ENCODE data around the gene KIF1C.
A peak's percentile ranks its signal among the peaks of the same experiment; 100 is the strongest.

KIF1C gene

GRCh38 chr17:4972752-4973151 is 25.0 kb upstream of the KIF1C start:
- Histone ChIP-seq H3K4me1 (ENCODE audit: control insufficient read depth, insufficient read depth, low read length) (peaks cover 15% of the 10 kb centered on the region), H3K4me3 (ENCODE audit: low read length) (no peak overlapping the region), H3K9ac (ENCODE audit: low read length) (no peak overlapping the region), H3K27ac (ENCODE audit: low read depth, low read length) (no peak overlapping the region), H3K27me3 (ENCODE audit: control insufficient read depth, insufficient read depth, low read length) (no peaks in the 10 kb centered on the region), H3K36me3 (ENCODE audit: control insufficient read depth, insufficient read depth, low read length) (peaks cover 30% of the 10 kb centered on the region)

- Histone ChIP-seq H3K9ac (ENCODE audit: low read length) (no peak overlapping the region), H3K36me3 (ENCODE audit: control insufficient read depth, insufficient read depth, low read length) (peaks cover 35% of the 10 kb centered on the region), H3K27me3 (ENCODE audit: control insufficient read depth, insufficient read depth, low read length) (no peaks in the 10 kb centered on the region), H3K4me3 (ENCODE audit: low read length) (no peak overlapping the region), H3K27ac (ENCODE audit: low read depth, low read length) (no peak overlapping the region), H3K4me1 (ENCODE audit: control insufficient read depth, insufficient read depth, low read length) (peaks cover 14% of the 10 kb centered on the region)
Observed at GRCh38 chr17:4973256-4974114, 24.3 kb upstream of the KIF1C start.

GRCh38 chr17:4974115-4974670 is 23.6 kb upstream of the KIF1C start:
- no peak overlapping the region for H3K9ac ChIP-seq (ENCODE audit: low read length)
- H3K4me3 ChIP-seq (ENCODE audit: low read length) = no peak overlapping the region
- H3K27ac ChIP-seq (ENCODE audit: low read depth, low read length) = no peak overlapping the region
- no peaks in the 10 kb centered on the region for H3K27me3 ChIP-seq (ENCODE audit: control insufficient read depth, insufficient read depth, low read length)
- peaks cover 8% of the 10 kb centered on the region for H3K4me1 ChIP-seq (ENCODE audit: control insufficient read depth, insufficient read depth, low read length)
- H3K36me3 ChIP-seq (ENCODE audit: control insufficient read depth, insufficient read depth, low read length) = peaks cover 36% of the 10 kb centered on the region

DNA sequence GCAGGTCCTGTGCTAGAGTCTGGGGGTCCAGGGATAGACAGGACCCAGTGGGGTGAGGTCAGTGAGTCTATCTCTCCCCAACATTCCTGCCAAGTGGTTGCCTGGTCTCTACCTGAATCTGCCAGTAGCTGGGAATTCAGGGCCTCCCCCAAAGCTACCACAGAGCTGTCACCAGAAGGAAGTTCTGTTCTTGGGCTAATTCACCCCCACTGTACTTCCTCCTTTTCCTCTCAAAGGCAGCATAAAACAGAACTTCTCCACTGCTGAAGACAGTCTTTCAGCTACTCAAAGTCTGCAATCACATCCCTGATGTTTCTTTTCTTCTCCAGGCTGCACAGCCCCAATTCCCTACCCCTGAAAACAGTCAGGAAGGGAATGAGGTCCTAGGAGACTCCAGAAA is 19.0 kb upstream of the KIF1C start:
- H3K4me1 ChIP-seq (ENCODE audit: control insufficient read depth, insufficient read depth, low read length) = no peaks in the 10 kb centered on the region
- no peak overlapping the region for H3K27ac ChIP-seq (ENCODE audit: low read depth, low read length)
- peaks cover 29% of the 10 kb centered on the region for H3K36me3 ChIP-seq (ENCODE audit: control insufficient read depth, insufficient read depth, low read length)

GRCh38 chr17:4980644-4981216 is 17.0 kb upstream of the KIF1C start:
- Histone ChIP-seq H3K36me3 (ENCODE audit: control insufficient read depth, insufficient read depth, low read length) (peaks cover 24% of the 10 kb centered on the region), H3K9ac (ENCODE audit: low read length) (no peak overlapping the region), H3K4me3 (ENCODE audit: low read length) (no peak overlapping the region), H3K27ac (ENCODE audit: low read depth, low read length) (no peak overlapping the region), H3K4me1 (ENCODE audit: control insufficient read depth, insufficient read depth, low read length) (no peaks in the 10 kb centered on the region), H3K27me3 (ENCODE audit: control insufficient read depth, insufficient read depth, low read length) (no peaks in the 10 kb centered on the region)

More for the DNA sequence above, 19.0 kb upstream of the KIF1C start:
- Histone ChIP-seq H3K4me3 (ENCODE audit: low read length) (no peak overlapping the region), H3K9ac (ENCODE audit: low read length) (no peak overlapping the region), H3K27me3 (ENCODE audit: control insufficient read depth, insufficient read depth, low read length) (no peaks in the 10 kb centered on the region)

GRCh38 chr17:4982305-4982704 is 15.4 kb upstream of the KIF1C start:
- H3K4me3 ChIP-seq (ENCODE audit: low read length) = no peak overlapping the region
- H3K4me1 ChIP-seq (ENCODE audit: control insufficient read depth, insufficient read depth, low read length) = no peaks in the 10 kb centered on the region
- H3K27ac ChIP-seq (ENCODE audit: low read depth, low read length) = no peak overlapping the region
- H3K36me3 ChIP-seq (ENCODE audit: control insufficient read depth, insufficient read depth, low read length) = peaks cover 18% of the 10 kb centered on the region
- H3K9ac ChIP-seq (ENCODE audit: low read length) = no peak overlapping the region
- no peaks in the 10 kb centered on the region for H3K27me3 ChIP-seq (ENCODE audit: control insufficient read depth, insufficient read depth, low read length)

GRCh38 chr17:4986403-4986802 is 11.3 kb upstream of the KIF1C start:
- peak overlapping the region; percentile 94 for H3K4me3 ChIP-seq (ENCODE audit: low read length)
- H3K36me3 ChIP-seq (ENCODE audit: control insufficient read depth, insufficient read depth, low read length) = peaks cover 5% of the 10 kb centered on the region
- H3K9ac ChIP-seq (ENCODE audit: low read length) = peak overlapping the region; percentile 97
- H3K4me1 ChIP-seq (ENCODE audit: control insufficient read depth, insufficient read depth, low read length) = peaks cover 7% of the 10 kb centered on the region
- no peaks in the 10 kb centered on the region for H3K27me3 ChIP-seq (ENCODE audit: control insufficient read depth, insufficient read depth, low read length)
- peak overlapping the region; percentile 89 for H3K27ac ChIP-seq (ENCODE audit: low read depth, low read length)

DNA sequence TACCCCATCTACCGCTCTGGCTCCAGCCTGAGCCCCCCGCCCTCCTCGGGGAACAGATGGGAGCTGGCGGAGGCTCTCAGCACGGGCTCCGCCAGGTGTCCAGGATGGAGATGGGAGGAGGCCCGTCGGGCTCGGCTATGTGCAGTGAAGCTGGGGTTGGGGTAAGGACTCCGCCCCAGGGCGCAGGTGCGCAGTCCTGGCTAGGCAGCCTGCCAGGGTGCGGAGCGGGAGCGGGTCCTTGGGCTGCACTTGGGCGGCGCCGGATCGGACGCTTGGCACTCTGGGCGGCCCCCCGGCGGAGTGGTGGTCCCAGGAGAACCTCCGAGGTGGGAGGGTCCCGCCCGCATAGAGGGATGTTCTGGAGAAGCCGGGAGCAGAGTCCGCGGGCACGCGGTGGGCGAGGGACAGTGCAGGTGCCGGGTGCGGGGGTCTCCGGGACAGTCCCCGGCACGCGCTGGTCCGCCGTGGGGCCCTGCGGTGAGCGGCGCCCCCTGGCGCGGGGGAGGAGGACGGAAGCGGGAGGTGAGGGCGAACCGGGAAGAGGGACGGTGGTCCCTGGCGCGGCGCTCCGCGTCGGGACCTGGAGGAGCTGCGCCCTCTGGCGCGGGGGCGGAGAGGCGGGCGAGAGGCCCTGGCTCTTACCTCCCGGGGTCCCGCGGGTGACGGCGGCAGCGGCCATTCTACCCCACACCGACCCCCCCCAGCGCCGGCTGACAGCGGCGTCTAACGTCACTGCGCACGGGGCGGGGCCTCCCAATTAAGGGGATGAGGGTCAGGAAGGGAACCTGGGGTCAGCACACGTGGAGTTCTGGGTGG is 10.6 kb upstream of the KIF1C start, which contains the start of gene CAMTA2:
TSS of gene CAMTA2 (minus strand) at position 725 of the 816 bp plus-strand sequence. CDS start 1,453 bp downstream, outside the sequence.
- Histone ChIP-seq H3K27me3 (ENCODE audit: control insufficient read depth, insufficient read depth, low read length) (no peaks in the 10 kb centered on the region), H3K9ac (ENCODE audit: low read length) (peak within 1 kb of the TSS; percentile 97), H3K36me3 (ENCODE audit: control insufficient read depth, insufficient read depth, low read length) (peaks cover 5% of the 10 kb centered on the region), H3K27ac (ENCODE audit: low read depth, low read length) (peak within 1 kb of the TSS; percentile 89), H3K4me1 (ENCODE audit: control insufficient read depth, insufficient read depth, low read length) (peaks cover 7% of the 10 kb centered on the region), H3K4me3 (ENCODE audit: low read length) (peak within 1 kb of the TSS; percentile 94)

DNA sequence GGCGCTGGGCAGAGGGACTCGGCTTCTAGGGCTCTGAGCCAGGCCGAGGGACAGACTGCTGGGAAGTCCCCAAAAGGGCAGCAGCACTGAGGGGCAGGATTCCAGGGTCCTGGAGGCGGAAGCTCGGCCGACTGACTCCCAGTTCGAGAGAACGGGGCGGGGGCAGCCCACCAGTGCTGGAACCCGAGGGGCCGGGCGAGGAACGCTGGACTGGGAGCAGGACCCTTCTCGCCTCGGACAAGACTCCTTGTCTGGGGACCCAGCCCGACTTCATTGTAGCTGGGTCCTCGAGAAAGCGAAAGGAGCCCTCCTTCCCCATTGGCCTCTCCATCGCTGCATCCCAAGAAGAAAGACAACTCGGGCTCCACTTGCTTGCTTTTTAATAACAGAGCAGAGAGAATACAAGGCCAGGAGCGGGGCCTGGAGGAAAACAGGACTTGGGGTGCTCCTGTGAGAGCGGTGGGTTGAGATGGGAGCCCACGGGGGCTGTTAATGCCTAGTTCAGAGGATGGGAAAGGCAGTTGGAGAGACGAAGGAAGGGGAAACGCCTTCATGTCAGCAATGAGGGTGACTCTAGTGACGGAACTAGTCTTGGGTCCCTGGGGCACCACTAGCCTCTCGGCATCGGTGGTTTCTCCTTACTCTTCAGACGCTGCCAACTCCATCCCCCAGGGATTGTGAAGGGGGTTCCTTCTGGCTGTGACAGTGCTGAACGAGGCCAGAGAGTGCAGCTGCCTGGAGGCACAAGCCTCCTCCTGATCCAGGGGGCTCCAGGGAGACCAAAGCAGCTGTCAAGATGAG is 9.8 kb upstream of the KIF1C start:
- H3K4me3 ChIP-seq (ENCODE audit: low read length) = peak overlapping the region; percentile 94
- H3K36me3 ChIP-seq (ENCODE audit: control insufficient read depth, insufficient read depth, low read length) = no peaks in the 10 kb centered on the region
- peaks cover 7% of the 10 kb centered on the region for H3K4me1 ChIP-seq (ENCODE audit: control insufficient read depth, insufficient read depth, low read length)
- H3K27ac ChIP-seq (ENCODE audit: low read depth, low read length) = peak overlapping the region; percentile 89
- no peaks in the 10 kb centered on the region for H3K27me3 ChIP-seq (ENCODE audit: control insufficient read depth, insufficient read depth, low read length)
- peak overlapping the region; percentile 93 for H3K9ac ChIP-seq (ENCODE audit: low read length)

GRCh38 chr17:4994081-4994595 is 3.6 kb upstream of the KIF1C start:
- Histone ChIP-seq H3K4me3 (ENCODE audit: low read length) (no peak overlapping the region), H3K4me1 (ENCODE audit: control insufficient read depth, insufficient read depth, low read length) (peaks cover 3% of the 10 kb centered on the region), H3K27me3 (ENCODE audit: control insufficient read depth, insufficient read depth, low read length) (no peaks in the 10 kb centered on the region), H3K9ac (ENCODE audit: low read length) (no peak overlapping the region), H3K27ac (ENCODE audit: low read depth, low read length) (no peak overlapping the region), H3K36me3 (ENCODE audit: control insufficient read depth, insufficient read depth, low read length) (no peaks in the 10 kb centered on the region)

DNA sequence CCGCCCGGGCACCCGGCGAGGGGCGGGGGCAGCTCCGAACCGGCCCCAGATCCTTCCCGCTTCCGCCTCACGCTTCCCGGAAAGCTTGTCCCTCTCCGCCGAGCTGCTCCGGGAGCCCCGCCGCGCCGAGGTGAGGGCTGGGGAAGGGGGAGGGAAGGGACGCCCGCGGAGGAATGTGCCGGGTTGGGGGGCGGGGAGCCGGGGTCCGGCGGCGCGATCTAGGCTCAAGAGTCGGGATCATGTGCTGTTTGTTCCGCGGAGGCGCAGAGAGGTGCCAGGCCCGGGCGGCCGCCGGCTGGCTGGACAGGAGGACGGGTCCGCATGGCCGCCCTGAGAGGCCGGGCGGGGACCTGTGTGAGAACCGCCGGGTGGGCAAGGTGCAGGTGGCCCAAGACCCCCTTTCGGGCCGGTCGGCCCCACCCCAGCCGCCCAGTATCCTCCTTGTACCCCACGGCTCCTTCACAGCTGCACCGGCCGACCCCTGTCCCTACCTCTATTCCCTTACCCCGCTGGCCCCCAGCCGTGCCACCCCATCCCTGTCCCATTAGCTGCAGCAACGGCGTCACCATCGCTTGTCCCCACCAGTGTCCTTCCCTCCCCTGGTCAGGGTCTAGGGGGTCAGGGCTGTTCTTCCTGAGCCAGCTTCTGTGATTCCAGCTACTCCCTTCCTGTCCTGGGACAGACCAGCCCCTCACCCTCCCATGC is 429 bp downstream of the KIF1C start:
- Histone ChIP-seq H3K4me1 (ENCODE audit: control insufficient read depth, insufficient read depth, low read length) (peaks cover 12% of the 10 kb centered on the region), H3K4me3 (ENCODE audit: low read length) (peak overlapping the region; percentile 92), H3K27ac (ENCODE audit: low read depth, low read length) (peak overlapping the region; percentile 95), H3K36me3 (ENCODE audit: control insufficient read depth, insufficient read depth, low read length) (peaks cover 17% of the 10 kb centered on the region), H3K27me3 (ENCODE audit: control insufficient read depth, insufficient read depth, low read length) (no peaks in the 10 kb centered on the region), H3K9ac (ENCODE audit: low read length) (peak overlapping the region; percentile 76)

All from rectal smooth muscle tissue (tissue), 1 donor.